Endothelial cell (in vitro differentiated cells): ENCODE measurements around the gene MAP2K3. TPM values are rescaled to one million over a fixed set of nuclear protein-coding genes. Genes with fewer than 3 reads are reported as not detected.

ENCODE experiments used
- DNase-seq: peaks from one replicate; pipeline ENCODE4 v3.0.0; 2021; ENCODE audit warnings: low spot score
- H3K27ac Mint-ChIP-seq: one replicate; pipeline ENCODE4 v1.8.0; 2021; ENCODE audit warnings: mixed read lengths, inconsistent platforms; ENCODE audit not compliant: unreplicated experiment
- H3K27me3 Mint-ChIP-seq: one replicate; pipeline ENCODE4 v1.8.0; 2021; ENCODE audit warnings: mild to moderate bottlenecking, moderate library complexity, mixed read lengths, inconsistent platforms; ENCODE audit not compliant: unreplicated experiment
- H3K36me3 Mint-ChIP-seq: one replicate; pipeline ENCODE4 v1.8.0; 2021; ENCODE audit warnings: mild to moderate bottlenecking, low read depth, mixed read lengths, inconsistent platforms; ENCODE audit not compliant: unreplicated experiment
- H3K4me1 Mint-ChIP-seq: one replicate; pipeline ENCODE4 v1.8.0; 2021; ENCODE audit warnings: mild to moderate bottlenecking, mixed read lengths, inconsistent platforms; ENCODE audit not compliant: unreplicated experiment
- H3K4me3 Mint-ChIP-seq: one replicate; pipeline ENCODE4 v1.8.0; 2021; ENCODE audit warnings: mild to moderate bottlenecking, mixed read lengths, inconsistent platforms; ENCODE audit not compliant: unreplicated experiment
- H3K9me3 Mint-ChIP-seq: one replicate; pipeline ENCODE4 v1.8.0; 2021; ENCODE audit warnings: mixed read lengths, inconsistent platforms; ENCODE audit not compliant: unreplicated experiment
- total RNA-seq: library from RNA; stranded (reverse); fragmentation: NEBNext Ultra II Directional; extraction: Animal tissue kit (Norgen Biotek cat#: 25700); gene quantifications from one replicate; pipeline ENCODE4 v1.2.1, GENCODE V29; 2021; ENCODE audit not compliant: unreplicated experiment
- TF ChIP-seq, protein P1 (sequence below): fragments of 200-600 bp; sonication (generic); IDR thresholded peaks from one replicate; pipeline ENCODE4 v1.5.0; 2021; ENCODE audit warnings: antibody characterized with exemption; ENCODE audit not compliant: unreplicated experiment

The MAP2K3 gene
- total RNA-seq, 1 donor from 2014 or later: 65.8 TPM

DNA sequence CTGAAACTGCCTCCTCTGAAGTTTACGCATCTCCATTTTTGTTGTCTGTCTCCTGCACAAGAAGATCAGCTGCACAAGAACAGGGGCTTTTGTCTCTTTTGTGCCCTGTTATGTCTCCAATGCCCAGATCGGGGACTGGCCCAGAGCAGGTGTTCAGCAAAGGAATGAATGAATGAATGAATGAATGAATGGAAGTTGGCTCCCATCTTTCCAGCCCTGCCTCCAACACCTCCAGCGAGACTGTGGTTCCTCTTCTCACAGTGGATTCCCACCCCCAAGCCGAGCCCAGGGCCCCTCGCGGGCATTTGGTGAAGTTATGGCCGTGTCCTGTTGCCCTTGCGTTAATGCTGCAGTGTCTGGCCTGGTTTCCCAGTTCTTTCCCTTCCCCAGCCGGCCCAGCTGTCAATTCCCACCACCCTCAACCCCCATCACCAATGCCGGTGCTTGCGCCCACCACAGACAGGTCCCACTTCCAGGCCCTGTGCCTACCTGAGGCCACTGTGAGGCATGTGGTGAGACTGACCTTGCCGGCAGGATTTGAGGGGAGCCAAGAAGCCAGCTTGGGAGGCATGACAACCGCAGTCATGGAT lies 70.4 kb downstream of the MAP2K3 start:
- no peaks in the 10 kb centered on the region for H3K4me1 Mint-ChIP-seq
- DNase-seq: no peak
- H3K9me3 Mint-ChIP-seq: no peaks in the 10 kb centered on the region
- TF ChIP-seq, protein P1, sequence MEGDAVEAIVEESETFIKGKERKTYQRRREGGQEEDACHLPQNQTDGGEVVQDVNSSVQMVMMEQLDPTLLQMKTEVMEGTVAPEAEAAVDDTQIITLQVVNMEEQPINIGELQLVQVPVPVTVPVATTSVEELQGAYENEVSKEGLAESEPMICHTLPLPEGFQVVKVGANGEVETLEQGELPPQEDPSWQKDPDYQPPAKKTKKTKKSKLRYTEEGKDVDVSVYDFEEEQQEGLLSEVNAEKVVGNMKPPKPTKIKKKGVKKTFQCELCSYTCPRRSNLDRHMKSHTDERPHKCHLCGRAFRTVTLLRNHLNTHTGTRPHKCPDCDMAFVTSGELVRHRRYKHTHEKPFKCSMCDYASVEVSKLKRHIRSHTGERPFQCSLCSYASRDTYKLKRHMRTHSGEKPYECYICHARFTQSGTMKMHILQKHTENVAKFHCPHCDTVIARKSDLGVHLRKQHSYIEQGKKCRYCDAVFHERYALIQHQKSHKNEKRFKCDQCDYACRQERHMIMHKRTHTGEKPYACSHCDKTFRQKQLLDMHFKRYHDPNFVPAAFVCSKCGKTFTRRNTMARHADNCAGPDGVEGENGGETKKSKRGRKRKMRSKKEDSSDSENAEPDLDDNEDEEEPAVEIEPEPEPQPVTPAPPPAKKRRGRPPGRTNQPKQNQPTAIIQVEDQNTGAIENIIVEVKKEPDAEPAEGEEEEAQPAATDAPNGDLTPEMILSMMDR: no peak
- no peaks in the 10 kb centered on the region for H3K36me3 Mint-ChIP-seq
- H3K27me3 Mint-ChIP-seq: peaks cover 7% of the 10 kb centered on the region
- no peak overlapping the region for H3K4me3 Mint-ChIP-seq
- no peak overlapping the region for H3K27ac Mint-ChIP-seq

DNA sequence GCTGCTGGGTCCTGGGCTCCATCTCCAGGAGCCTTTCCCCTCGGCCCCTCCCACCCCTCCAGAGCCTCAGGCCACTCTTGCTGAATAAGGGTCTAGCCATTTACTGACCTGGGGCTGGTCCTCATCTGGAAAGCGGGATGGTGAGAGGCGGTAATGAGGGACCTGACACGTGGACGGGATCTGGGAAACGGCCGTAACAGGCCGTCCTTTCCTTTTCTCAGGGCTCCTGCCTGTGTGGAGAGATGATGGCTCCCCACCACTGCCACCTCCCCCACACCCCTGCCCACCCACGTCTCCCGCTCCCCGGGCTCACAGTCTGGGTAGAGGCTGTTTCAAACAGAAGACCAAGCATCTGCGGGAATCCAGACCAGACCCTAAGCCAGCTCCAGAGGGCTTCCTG lies 71.1 kb downstream of the MAP2K3 start:
- Mint-ChIP-seq H3K27ac (no peak overlapping the region), H3K27me3 (peaks cover 8% of the 10 kb centered on the region), H3K36me3 (no peaks in the 10 kb centered on the region), H3K4me1 (no peaks in the 10 kb centered on the region), H3K9me3 (no peaks in the 10 kb centered on the region), H3K4me3 (no peak overlapping the region)
- TF ChIP-seq, protein P1: no peak
- no peak for DNase-seq

DNA sequence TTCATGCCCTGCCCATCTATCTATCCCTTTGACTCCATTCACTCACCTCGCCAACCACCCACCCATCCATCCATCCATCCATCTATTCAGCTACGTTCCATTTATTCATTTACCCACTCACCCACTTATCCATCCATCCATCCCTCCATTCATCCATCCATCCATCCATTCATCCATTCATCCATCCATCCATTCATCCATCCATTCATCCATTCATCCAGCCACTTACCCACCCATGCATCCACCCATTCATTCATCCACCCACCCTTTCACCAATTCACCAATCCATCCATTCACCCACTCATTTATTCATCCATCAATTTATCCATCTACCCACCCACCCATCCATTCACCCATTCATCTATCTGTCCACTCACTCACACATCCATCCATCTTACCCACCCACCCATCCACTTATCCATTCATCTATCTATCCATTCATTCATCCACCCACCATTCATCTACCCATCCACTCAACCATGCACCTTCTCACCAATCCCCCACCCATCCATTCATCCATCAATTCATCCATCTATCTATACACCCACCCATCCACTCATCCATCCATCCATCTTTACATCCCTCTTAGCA lies 72.1 kb downstream of the MAP2K3 start:
- TF ChIP-seq, protein P1: no peak
- Mint-ChIP-seq H3K27me3 (peaks cover 8% of the 10 kb centered on the region), H3K27ac (peak overlapping the region; percentile 27), H3K4me3 (no peak overlapping the region), H3K4me1 (no peaks in the 10 kb centered on the region), H3K36me3 (no peaks in the 10 kb centered on the region), H3K9me3 (no peaks in the 10 kb centered on the region)
- no peak for DNase-seq

DNA sequence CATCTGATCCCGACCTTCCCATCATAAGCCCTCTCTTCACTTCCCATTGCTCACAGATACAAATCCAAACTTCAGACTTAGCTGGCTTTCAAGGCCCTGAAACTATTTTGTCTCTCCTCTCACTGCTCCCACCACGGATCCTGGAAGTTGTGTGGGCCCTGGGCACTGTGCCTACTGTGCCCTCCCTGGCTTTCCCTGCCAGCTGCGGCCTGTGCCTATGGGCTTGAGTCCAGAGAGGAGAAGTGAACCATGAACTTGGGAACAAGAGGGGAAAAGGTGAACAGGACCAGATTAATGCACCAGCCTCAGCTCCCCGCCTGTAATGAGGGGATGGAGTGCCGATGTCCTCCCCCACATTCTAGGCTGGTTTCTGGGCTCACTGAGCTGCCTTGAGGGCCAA lies 72.8 kb downstream of the MAP2K3 start:
- H3K27me3 Mint-ChIP-seq: peaks cover 8% of the 10 kb centered on the region
- no peaks in the 10 kb centered on the region for H3K36me3 Mint-ChIP-seq
- no peak for DNase-seq
- TF ChIP-seq, protein P1: no peak
- H3K9me3 Mint-ChIP-seq: no peaks in the 10 kb centered on the region
- no peak overlapping the region for H3K4me3 Mint-ChIP-seq
- H3K4me1 Mint-ChIP-seq: no peaks in the 10 kb centered on the region
- no peak overlapping the region for H3K27ac Mint-ChIP-seq

DNA sequence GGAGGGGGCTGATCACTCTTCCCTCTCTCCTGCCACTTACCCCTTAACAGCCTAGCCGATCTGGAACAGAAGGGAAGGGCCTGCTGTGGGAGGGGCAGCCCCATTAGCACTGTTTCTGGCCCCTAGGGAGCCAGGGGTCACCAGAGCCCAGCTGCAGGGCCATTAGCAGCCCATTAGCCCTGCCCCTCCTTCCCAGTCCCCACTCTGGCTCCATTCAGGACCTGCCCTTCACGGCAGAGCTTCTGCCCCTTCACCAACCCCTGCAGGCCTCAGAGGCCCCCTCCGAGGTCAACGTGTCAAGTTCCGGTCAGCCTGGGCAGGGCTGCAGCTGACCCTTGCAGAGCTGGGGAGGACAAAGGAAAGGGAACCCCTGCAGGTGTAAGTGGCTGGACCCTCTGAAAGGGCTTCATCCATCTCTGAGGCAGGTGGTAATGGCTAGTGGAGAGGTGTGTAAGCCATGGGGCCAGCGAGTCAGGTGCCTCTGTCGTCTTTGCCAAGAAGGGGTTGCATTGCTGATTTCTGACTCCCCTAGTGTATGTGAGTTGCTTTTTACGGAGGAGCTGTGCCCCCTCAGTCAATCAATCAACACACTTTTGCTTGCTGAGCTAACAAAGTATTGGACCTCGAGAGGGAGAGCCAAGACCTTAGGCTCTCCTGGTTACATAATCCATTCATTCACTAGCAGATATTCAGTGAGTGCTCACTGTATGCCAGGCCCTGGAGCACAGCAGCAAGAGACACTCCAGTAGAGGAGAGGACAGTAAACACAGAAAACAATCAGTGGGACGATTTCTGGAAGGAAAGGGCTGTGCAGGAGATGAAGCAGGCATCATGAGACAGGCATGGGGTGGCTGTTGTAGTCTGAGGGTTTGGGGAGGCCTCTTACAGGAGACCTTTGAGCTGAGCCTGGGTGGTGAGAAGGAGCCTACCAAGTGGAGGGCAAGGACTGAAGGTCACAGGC lies 73.5 kb downstream of the MAP2K3 start:
- DNase-seq: no peak
- H3K4me1 Mint-ChIP-seq: no peaks in the 10 kb centered on the region
- H3K27me3 Mint-ChIP-seq: peaks cover 8% of the 10 kb centered on the region
- H3K36me3 Mint-ChIP-seq: no peaks in the 10 kb centered on the region
- no peaks in the 10 kb centered on the region for H3K9me3 Mint-ChIP-seq
- no peak overlapping the region for H3K4me3 Mint-ChIP-seq
- no peak overlapping the region for H3K27ac Mint-ChIP-seq
- TF ChIP-seq, protein P1: no peak
